ENCODE data around the gene CPT1A.

Gene CPT1A

GRCh38 chr11:68767672-68768071 lies 74.0 kb downstream of the CPT1A start:
- in situ Hi-C loops (cut with MboI; ENCODE audit: low sequenced_read_pairs, unreplicated experiment), result no loop called here

GRCh38 chr11:68766786-68767185 lies 74.9 kb downstream of the CPT1A start:
- in situ Hi-C loops (cut with MboI; ENCODE audit: low sequenced_read_pairs, unreplicated experiment), result no loop called here
- no peak for TF ChIP-seq CTCF (IDR thresholded peaks at IDR 0.05; ENCODE audit: borderline replicate concordance, control extremely low read depth, extremely low read depth, insufficient read depth, missing control alignments)
- DNase-seq (ENCODE audit: low spot score), result no peak

More at GRCh38 chr11:68767672-68768071, 74.0 kb downstream of the CPT1A start:
- TF ChIP-seq CTCF (IDR thresholded peaks at IDR 0.05; ENCODE audit: borderline replicate concordance, control extremely low read depth, extremely low read depth, insufficient read depth, missing control alignments), result no peak
- no peak for DNase-seq (ENCODE audit: low spot score)

GRCh38 chr11:68764746-68765145 lies 77.0 kb downstream of the CPT1A start:
- in situ Hi-C loops (cut with MboI; ENCODE audit: low sequenced_read_pairs, unreplicated experiment), result no loop called here
- no peak for DNase-seq (ENCODE audit: low spot score)
- TF ChIP-seq CTCF (IDR thresholded peaks at IDR 0.05; ENCODE audit: borderline replicate concordance, control extremely low read depth, extremely low read depth, insufficient read depth, missing control alignments), result no peak

GRCh38 chr11:68763926-68764657 lies 77.6 kb downstream of the CPT1A start:
- no peak for DNase-seq (ENCODE audit: low spot score)
- peak; percentile 10 for TF ChIP-seq CTCF (IDR thresholded peaks at IDR 0.05; ENCODE audit: borderline replicate concordance, control extremely low read depth, extremely low read depth, insufficient read depth, missing control alignments)
- in situ Hi-C loops (cut with MboI; ENCODE audit: low sequenced_read_pairs, unreplicated experiment), result no loop called here

GRCh38 chr11:68763181-68763721 lies 78.5 kb downstream of the CPT1A start:
- DNase-seq (ENCODE audit: low spot score), result no peak
- no peak for TF ChIP-seq CTCF (IDR thresholded peaks at IDR 0.05; ENCODE audit: borderline replicate concordance, control extremely low read depth, extremely low read depth, insufficient read depth, missing control alignments)
- in situ Hi-C loops (cut with MboI; ENCODE audit: low sequenced_read_pairs, unreplicated experiment), result no loop called here

GRCh38 chr11:68762481-68762880 lies 79.2 kb downstream of the CPT1A start:
- TF ChIP-seq CTCF (IDR thresholded peaks at IDR 0.05; ENCODE audit: borderline replicate concordance, control extremely low read depth, extremely low read depth, insufficient read depth, missing control alignments), result no peak
- no peak for DNase-seq (ENCODE audit: low spot score)
- in situ Hi-C loops (cut with MboI; ENCODE audit: low sequenced_read_pairs, unreplicated experiment), result no loop called here
